MM.1S (cell line): ENCODE measurements around the gene IQCN.

Source experiments
- CTCF ChIP-seq: fragments of 300-600 bp; sonication (generic); IDR thresholded peaks from 2 replicates; pipeline ENCODE4 v1.5.1; 2016; ENCODE audit warnings: antibody characterized with exemption, low read length, mixed read lengths
- EZH2 ChIP-seq: fragments of 300-600 bp; sonication (generic); optimal IDR thresholded peaks from 2 replicates; pipeline ENCODE3; 2017; ENCODE audit warnings: low read depth, mild to moderate bottlenecking, antibody characterized with exemption, low read length, mixed read lengths
- EZH2phosphoT487 ChIP-seq: fragments of 300-600 bp; sonication (generic); IDR thresholded peaks from 2 replicates; pipeline ENCODE4 v1.6.1; 2018; ENCODE audit warnings: antibody characterized with exemption, low read length

- TF ChIP-seq CTCF: no peak
- TF ChIP-seq EZH2phosphoT487: no peak
- TF ChIP-seq EZH2: no peak
Observed at GRCh38 chr19:18301718-18302111, 27.5 kb upstream of the IQCN start.
